ENCODE data around the gene MARVELD2. TPM values are rescaled to one million over a fixed set of nuclear protein-coding genes. Genes with fewer than 3 reads are reported as not detected.

Gene MARVELD2
- total RNA-seq, 4 donors from 2014 or later = 14.7 to 48.7 (median 30.7) TPM

DNA sequence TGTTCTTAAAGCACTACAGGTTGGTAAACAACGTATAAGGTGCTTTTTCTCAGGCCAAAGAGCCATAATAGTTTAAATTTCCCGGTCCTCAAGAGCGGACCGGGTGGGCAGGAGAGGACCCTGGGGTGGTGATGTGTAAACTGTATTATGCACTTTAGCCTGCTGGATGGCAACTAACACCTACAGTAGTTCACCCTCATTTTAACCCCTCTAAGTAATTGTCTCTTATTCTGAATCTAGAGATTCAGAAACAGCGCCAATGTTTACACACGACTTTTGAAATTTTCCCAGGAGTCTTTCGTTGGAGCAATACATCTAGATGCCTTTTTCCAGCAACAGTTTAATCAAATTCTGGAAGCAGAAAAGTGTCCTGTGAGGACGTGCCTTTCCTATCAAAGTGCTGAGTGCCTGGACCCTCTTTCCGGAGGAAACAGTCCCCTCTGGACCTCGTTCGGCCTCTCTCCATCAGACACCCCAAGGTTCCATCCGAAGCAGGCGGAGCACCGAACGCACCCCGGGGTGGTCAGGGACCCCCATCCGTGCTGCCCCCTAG is 77.0 kb downstream of the MARVELD2 start:
- TF ChIP-seq POLR2AphosphoS5 (IDR thresholded peaks at IDR 0.05) (no peak), POLR2A (IDR thresholded peaks at IDR 0.05) (no peak), EP300 (IDR thresholded peaks at IDR 0.05; ENCODE audit: low read depth) (no peak)
- TF ChIP-seq, protein P1, sequence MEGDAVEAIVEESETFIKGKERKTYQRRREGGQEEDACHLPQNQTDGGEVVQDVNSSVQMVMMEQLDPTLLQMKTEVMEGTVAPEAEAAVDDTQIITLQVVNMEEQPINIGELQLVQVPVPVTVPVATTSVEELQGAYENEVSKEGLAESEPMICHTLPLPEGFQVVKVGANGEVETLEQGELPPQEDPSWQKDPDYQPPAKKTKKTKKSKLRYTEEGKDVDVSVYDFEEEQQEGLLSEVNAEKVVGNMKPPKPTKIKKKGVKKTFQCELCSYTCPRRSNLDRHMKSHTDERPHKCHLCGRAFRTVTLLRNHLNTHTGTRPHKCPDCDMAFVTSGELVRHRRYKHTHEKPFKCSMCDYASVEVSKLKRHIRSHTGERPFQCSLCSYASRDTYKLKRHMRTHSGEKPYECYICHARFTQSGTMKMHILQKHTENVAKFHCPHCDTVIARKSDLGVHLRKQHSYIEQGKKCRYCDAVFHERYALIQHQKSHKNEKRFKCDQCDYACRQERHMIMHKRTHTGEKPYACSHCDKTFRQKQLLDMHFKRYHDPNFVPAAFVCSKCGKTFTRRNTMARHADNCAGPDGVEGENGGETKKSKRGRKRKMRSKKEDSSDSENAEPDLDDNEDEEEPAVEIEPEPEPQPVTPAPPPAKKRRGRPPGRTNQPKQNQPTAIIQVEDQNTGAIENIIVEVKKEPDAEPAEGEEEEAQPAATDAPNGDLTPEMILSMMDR (IDR thresholded peaks at IDR 0.05) = no peak
- Histone ChIP-seq H3K9me3 (no peaks in the 10 kb centered on the region), H3K36me3 (no peaks in the 10 kb centered on the region), H3K4me1 (peaks cover 0 to 40% (median 11%) of the 10 kb centered on the region in 4 donors), H3K27me3 (peaks cover 40% of the 10 kb centered on the region), H3K4me3 (peak overlapping the region; percentile 60 to 66 (median 65)), H3K27ac (peak overlapping the region; percentile 86 to 92 (median 88))
- in situ Hi-C loops (cut with MboI; ENCODE audit: low pct_ligation_motif_present in 1 of 4, low pct_unique_long_range_greater_than_20kb in 1 of 4, low sequenced_read_pairs in 3 of 4) = no loop called here
- 12 to 40% methylated on average over 4 to 17 of the region's 17 CpGs for WGBS, 2 donors (ENCODE audit: low coverage in 1 of 2)
- intact Hi-C loops (cut with DNase I; ENCODE audit: low total_unique reads) = no loop called here
- no peak for DNase-seq

DNA sequence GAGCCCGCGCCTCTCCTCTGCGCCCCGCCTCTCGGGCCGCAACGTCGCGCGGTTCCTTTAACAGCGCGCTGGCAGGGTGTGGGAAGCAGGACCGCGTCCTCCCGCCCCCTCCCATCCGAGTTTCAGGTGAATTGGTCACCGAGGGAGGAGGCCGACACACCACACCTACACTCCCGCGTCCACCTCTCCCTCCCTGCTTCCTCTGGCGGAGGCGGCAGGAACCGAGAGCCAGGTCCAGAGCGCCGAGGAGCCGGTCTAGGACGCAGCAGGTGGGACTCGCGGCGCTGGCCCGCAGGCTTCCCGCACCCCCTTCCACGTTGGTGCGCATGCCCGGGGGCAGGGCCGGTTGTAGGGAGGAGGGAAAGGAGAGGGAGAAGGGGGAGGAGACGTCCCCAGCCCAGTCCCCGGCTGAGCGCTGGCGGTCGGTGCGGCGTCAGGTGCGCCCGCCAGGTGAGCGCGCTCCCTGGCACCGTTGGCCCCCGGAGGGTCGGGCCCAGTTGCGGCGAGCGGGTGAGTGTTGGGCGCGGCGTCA is 77.5 kb downstream of the MARVELD2 start, which contains the start of gene OCLN:
TSS of gene OCLN (plus strand) at position 400 of the 532 bp plus-strand sequence. CDS start 11,455 bp downstream, outside the sequence.
- in situ Hi-C loops (cut with MboI; ENCODE audit: low pct_ligation_motif_present in 1 of 4, low pct_unique_long_range_greater_than_20kb in 1 of 4, low sequenced_read_pairs in 3 of 4) (no loop called here), intact Hi-C loops (cut with DNase I; ENCODE audit: low total_unique reads) (no loop called here)
- Histone ChIP-seq H3K36me3 (no peaks in the 10 kb centered on the region), H3K27me3 (peaks cover 40% of the 10 kb centered on the region), H3K9me3 (no peaks in the 10 kb centered on the region), H3K4me1 (peaks cover 0 to 40% (median 11%) of the 10 kb centered on the region in 4 donors), H3K27ac (peak within 1 kb of the TSS; percentile 86 to 92 (median 88)), H3K4me3 (peak within 1 kb of the TSS; percentile 60 to 66 (median 65))
- TF ChIP-seq POLR2A (IDR thresholded peaks at IDR 0.05) (peak; percentile 96), EP300 (IDR thresholded peaks at IDR 0.05; ENCODE audit: low read depth) (no peak), POLR2AphosphoS5 (IDR thresholded peaks at IDR 0.05) (peak; percentile 65 to 96 (median 90))
- TF ChIP-seq, protein P1 (IDR thresholded peaks at IDR 0.05) = peak in 3 of 5 experiments; percentile 19 to 58 (median 35)
- peak; percentile 85 for DNase-seq
- WGBS, 2 donors (ENCODE audit: low coverage in 1 of 2) = 3% methylated on average over 45 of the region's 56 CpGs; no CpG with 5 or more reads in 1 of the 2 donors

DNA sequence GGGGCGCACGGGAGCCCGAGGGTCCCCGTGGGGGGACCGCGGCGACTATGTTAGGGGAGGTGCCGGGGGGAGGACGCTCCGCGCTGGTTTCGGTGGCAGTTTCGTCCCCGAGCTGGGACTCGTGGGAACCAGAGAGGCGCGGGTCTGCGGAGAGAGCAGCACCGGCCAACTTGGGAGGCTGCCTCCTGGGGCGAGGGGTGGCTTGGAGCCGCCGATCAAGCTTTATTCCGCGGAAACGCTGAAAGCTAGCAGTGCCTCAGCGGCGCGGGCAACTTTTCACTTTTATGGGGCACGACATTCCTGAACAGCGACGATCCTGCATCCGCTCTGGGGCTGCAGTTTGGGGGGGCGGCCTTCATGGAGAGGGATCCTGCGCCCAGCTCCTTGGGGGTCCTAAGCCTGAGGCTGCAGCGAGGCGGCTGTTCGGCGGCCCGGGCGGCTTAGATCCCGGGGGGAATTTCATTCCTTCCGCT is 78.0 kb downstream of the MARVELD2 start:
- H3K36me3 ChIP-seq = no peaks in the 10 kb centered on the region
- H3K27me3 ChIP-seq = peaks cover 40% of the 10 kb centered on the region
- in situ Hi-C loops (cut with MboI; ENCODE audit: low pct_ligation_motif_present in 1 of 4, low pct_unique_long_range_greater_than_20kb in 1 of 4, low sequenced_read_pairs in 3 of 4) = no loop called here
- intact Hi-C loops (cut with DNase I; ENCODE audit: low total_unique reads) = no loop called here
- no peak for DNase-seq
- no peaks in the 10 kb centered on the region for H3K9me3 ChIP-seq
- WGBS, 2 donors (ENCODE audit: low coverage in 1 of 2) = 0% methylated on average over 33 of the region's 42 CpGs; no CpG with 5 or more reads in 1 of the 2 donors
- H3K4me3 ChIP-seq = peak overlapping the region; percentile 60 to 66 (median 65)
- peak overlapping the region; percentile 86 to 92 (median 88) for H3K27ac ChIP-seq
- H3K4me1 ChIP-seq = peaks cover 0 to 40% (median 11%) of the 10 kb centered on the region in 4 donors
- TF ChIP-seq POLR2A (IDR thresholded peaks at IDR 0.05) (peak; percentile 59), EP300 (IDR thresholded peaks at IDR 0.05; ENCODE audit: low read depth) (no peak)

DNA sequence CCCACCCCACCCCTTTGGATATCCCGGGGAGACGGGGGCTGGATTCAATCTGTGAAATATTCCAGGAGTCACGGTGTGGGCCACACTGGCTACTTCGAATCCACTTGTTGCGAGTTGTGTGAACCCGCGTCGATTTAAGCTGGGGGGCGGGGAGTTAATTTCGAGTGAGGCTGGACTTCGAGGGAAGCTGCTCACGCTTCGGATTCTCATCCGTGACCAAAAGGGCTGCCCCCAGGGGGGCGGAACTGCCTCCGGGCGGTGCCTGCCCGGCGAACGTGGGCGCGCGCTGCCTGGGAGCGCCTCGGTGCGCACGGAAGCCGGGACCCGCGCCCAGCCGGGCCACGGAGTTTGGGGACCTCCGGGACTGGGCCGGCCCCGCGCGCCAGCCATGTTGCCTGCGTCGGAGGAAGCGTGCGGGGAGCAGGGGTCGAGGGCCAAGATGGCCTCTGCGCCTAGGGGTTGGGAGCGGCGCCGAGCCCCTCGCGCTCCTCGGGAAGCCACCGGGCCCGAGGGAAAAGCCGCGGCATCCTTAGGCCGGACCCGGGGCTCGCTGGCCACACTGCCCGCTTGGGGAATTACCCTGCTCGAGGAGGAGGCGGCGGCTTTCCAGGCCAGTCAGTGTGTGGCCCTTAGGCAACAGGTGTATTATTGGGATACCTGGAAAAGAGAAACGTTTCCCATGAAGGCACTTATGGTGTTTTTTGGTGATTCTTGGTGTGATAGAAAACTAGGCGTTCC is 78.6 kb downstream of the MARVELD2 start:
- intact Hi-C loops (cut with DNase I; ENCODE audit: low total_unique reads) (no loop called here), in situ Hi-C loops (cut with MboI; ENCODE audit: low pct_ligation_motif_present in 1 of 4, low pct_unique_long_range_greater_than_20kb in 1 of 4, low sequenced_read_pairs in 3 of 4) (no loop called here)
- H3K9me3 ChIP-seq = no peaks in the 10 kb centered on the region
- peaks cover 0 to 40% (median 11%) of the 10 kb centered on the region in 4 donors for H3K4me1 ChIP-seq
- peak overlapping the region; percentile 86 to 92 (median 88) for H3K27ac ChIP-seq
- peaks cover 40% of the 10 kb centered on the region for H3K27me3 ChIP-seq
- peak overlapping the region; percentile 60 to 66 (median 65) for H3K4me3 ChIP-seq
- DNase-seq = peak; percentile 50
- no peaks in the 10 kb centered on the region for H3K36me3 ChIP-seq
- 1 to 10% methylated on average over 2 to 48 of the region's 62 CpGs for WGBS, 2 donors (ENCODE audit: low coverage in 1 of 2)
- no peak for TF ChIP-seq POLR2A (IDR thresholded peaks at IDR 0.05)
- TF ChIP-seq POLR2AphosphoS5 (IDR thresholded peaks at IDR 0.05) = no peak

Small RNA genes within 50 kb of the gene (small RNA-seq; reads per million reads assigned to genes)
- gene RN7SL616P (0 reads per million in 4 donors), gene RPS27P14 (0 reads per million in 4 donors)

Other genes with a start within 250 kb of the MARVELD2 start
- 10 to 100 TPM in 1 of 4 donors, 1 to 10 TPM in 3; 2.2 to 16.9 (median 6.3) TPM for gene CCNB1, start 248.0 kb upstream of the MARVELD2 start, total RNA-seq
- 1 to 10 TPM in 2 of 4 donors, not detected in 2; 1.2 to 4.4 TPM for gene CENPH, start 225.5 kb upstream of the MARVELD2 start, total RNA-seq
- gene CDK7, start 180.2 kb upstream of the MARVELD2 start, total RNA-seq = 10 to 100 TPM; 10.8 to 61.7 (median 21.4) TPM
- gene CCDC125, start 82.3 kb upstream of the MARVELD2 start, total RNA-seq = 10 to 100 TPM in 3 of 4 donors, 1 to 10 TPM in 1; 8.2 to 24.7 (median 18.6) TPM
- gene AK6, start 45.6 kb upstream of the MARVELD2 start, total RNA-seq = 100 to 1,000 TPM in 1 of 4 donors, 10 to 100 TPM in 3; 16.1 to 103 (median 20.0) TPM
- 10 to 100 TPM; 32.1 to 79.4 (median 45.5) TPM for gene TAF9, start 45.6 kb upstream of the MARVELD2 start, total RNA-seq
- gene RAD17, start 45.3 kb upstream of the MARVELD2 start, total RNA-seq = 10 to 100 TPM in 2 of 4 donors, 1 to 10 TPM in 2; 2.6 to 19.1 (median 9.8) TPM
- 100 to 1,000 TPM in 1 of 4 donors, 10 to 100 TPM in 3; 74.9 to 112 (median 92.4) TPM for gene OCLN, start 77.7 kb downstream of the MARVELD2 start, total RNA-seq
- gene GTF2H2C, start 145.1 kb downstream of the MARVELD2 start, total RNA-seq = 10 to 100 TPM in 3 of 4 donors, 1 to 10 TPM in 1; 5.6 to 77.2 (median 29.4) TPM